Measurements from ENCODE around the gene SLC16A10. TPM values are rescaled to one million over a fixed set of nuclear protein-coding genes. Genes with fewer than 3 reads are reported as not detected.

The SLC16A10 gene
- total RNA-seq, 1 donor from 2014 or later, result 4.8 TPM

DNA sequence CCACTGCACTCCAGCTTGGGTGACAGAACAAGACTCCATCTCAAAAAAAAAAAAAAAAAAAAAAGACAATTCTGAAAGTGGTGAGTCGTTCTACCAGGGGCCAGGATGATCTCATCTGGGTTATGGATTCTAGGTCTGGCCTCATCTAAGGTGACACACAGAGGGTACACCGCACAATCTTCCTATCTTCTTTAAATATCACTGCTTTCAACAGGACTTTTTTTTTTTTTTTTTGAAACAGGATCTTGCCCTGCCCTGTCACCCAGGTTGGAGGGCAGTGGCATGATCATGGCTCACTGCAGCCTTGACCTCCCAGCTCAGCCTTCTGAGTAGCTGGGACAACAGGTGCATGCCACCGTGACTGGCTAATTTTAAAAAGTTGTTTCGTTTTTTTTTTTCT lies 67.7 kb downstream of the SLC16A10 start:
- H2AFZ ChIP-seq (replicated peaks), result no peak overlapping the region
- no peak overlapping the region for H3K27ac Mint-ChIP-seq

GRCh38 chr6:111157412-111157811 lies 70.1 kb downstream of the SLC16A10 start:
- Histone ChIP-seq H3F3A (ENCODE audit: low read depth) (no peaks in the 10 kb centered on the region), H3K9me3 (ENCODE audit: low read depth) (peaks cover 3% of the 10 kb centered on the region), H3K4me1 (no peaks in the 10 kb centered on the region), H3K4me2 (no peak overlapping the region), H3K27me3 (no peaks in the 10 kb centered on the region), H3K27ac (no peak overlapping the region), H3K9ac (no peak overlapping the region), H3K36me3 (no peaks in the 10 kb centered on the region), H2AFZ (replicated peaks) (no peak overlapping the region), H3K4me3 (no peak overlapping the region), H3K79me2 (ENCODE audit: low read depth) (no peaks in the 10 kb centered on the region), H4K20me1 (ENCODE audit: low read depth) (no peaks in the 10 kb centered on the region)
- Mint-ChIP-seq H3K36me3 (peaks cover 2% of the 10 kb centered on the region), H3K4me1 (no peaks in the 10 kb centered on the region), H3K4me3 (no peak overlapping the region), H3K27me3 (ENCODE audit: insufficient read depth, low read depth) (no peaks in the 10 kb centered on the region), H3K9me3 (peaks cover 17% of the 10 kb centered on the region), H3K27ac (no peak overlapping the region)
- TF ChIP-seq, protein P1, sequence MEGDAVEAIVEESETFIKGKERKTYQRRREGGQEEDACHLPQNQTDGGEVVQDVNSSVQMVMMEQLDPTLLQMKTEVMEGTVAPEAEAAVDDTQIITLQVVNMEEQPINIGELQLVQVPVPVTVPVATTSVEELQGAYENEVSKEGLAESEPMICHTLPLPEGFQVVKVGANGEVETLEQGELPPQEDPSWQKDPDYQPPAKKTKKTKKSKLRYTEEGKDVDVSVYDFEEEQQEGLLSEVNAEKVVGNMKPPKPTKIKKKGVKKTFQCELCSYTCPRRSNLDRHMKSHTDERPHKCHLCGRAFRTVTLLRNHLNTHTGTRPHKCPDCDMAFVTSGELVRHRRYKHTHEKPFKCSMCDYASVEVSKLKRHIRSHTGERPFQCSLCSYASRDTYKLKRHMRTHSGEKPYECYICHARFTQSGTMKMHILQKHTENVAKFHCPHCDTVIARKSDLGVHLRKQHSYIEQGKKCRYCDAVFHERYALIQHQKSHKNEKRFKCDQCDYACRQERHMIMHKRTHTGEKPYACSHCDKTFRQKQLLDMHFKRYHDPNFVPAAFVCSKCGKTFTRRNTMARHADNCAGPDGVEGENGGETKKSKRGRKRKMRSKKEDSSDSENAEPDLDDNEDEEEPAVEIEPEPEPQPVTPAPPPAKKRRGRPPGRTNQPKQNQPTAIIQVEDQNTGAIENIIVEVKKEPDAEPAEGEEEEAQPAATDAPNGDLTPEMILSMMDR (IDR thresholded peaks at IDR 0.05), result no peak
- TF ChIP-seq EZH2 (IDR thresholded peaks at IDR 0.05), result no peak
- TF ChIP-seq EZH2phosphoT487 (IDR thresholded peaks at IDR 0.05), result no peak
- no peak for DNase-seq (ENCODE audit: low spot score)

More for the DNA sequence above, 67.7 kb downstream of the SLC16A10 start:
- H3K4me2 ChIP-seq, result no peak overlapping the region
- no peaks in the 10 kb centered on the region for H3F3A ChIP-seq (ENCODE audit: low read depth)
- Mint-ChIP-seq H3K9me3 (peaks cover 5% of the 10 kb centered on the region), H3K27me3 (ENCODE audit: insufficient read depth, low read depth) (no peaks in the 10 kb centered on the region), H3K4me1 (no peaks in the 10 kb centered on the region), H3K4me3 (no peak overlapping the region), H3K36me3 (peaks cover 2% of the 10 kb centered on the region)
- no peaks in the 10 kb centered on the region for H3K79me2 ChIP-seq (ENCODE audit: low read depth)
- H3K4me3 ChIP-seq, result no peak overlapping the region
- DNase-seq (ENCODE audit: low spot score), result no peak
- H3K36me3 ChIP-seq, result no peaks in the 10 kb centered on the region
- H3K4me1 ChIP-seq, result peaks cover 5% of the 10 kb centered on the region
- no peak overlapping the region for H3K9ac ChIP-seq
- TF ChIP-seq EZH2phosphoT487 (IDR thresholded peaks at IDR 0.05) (no peak), EZH2 (IDR thresholded peaks at IDR 0.05) (no peak)
- TF ChIP-seq, protein P1 (IDR thresholded peaks at IDR 0.05), result no peak
- no peaks in the 10 kb centered on the region for H3K27me3 ChIP-seq
- H3K27ac ChIP-seq, result no peak overlapping the region
- H4K20me1 ChIP-seq (ENCODE audit: low read depth), result no peaks in the 10 kb centered on the region
- no peaks in the 10 kb centered on the region for H3K9me3 ChIP-seq (ENCODE audit: low read depth)

DNA sequence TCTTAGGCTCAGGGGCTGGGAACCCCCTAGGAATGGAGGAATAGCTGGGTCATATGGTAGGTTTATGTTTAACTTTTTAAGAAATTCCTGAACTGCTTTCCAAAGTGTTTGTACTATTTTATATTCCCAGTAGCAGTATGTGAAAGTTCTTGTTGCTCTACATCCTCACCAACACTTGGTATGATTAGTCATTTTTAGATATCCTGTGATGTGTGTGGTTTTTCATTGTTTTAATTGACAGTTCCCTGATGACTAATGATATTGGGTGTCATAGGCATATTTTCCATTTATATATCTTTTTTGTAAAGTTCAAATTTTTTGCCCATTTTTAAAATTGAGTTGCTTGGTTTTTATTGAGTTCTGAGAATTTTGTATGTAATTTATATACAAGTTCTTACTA lies 72.3 kb downstream of the SLC16A10 start:
- H2AFZ ChIP-seq (replicated peaks), result no peak overlapping the region
- no peak for DNase-seq (ENCODE audit: low spot score)
- H3K36me3 ChIP-seq, result peaks cover 9% of the 10 kb centered on the region
- no peaks in the 10 kb centered on the region for H3F3A ChIP-seq (ENCODE audit: low read depth)
- Mint-ChIP-seq H3K4me3 (no peak overlapping the region), H3K4me1 (no peaks in the 10 kb centered on the region), H3K27me3 (ENCODE audit: insufficient read depth, low read depth) (no peaks in the 10 kb centered on the region), H3K9me3 (peaks cover 26% of the 10 kb centered on the region), H3K27ac (no peak overlapping the region), H3K36me3 (peaks cover 2% of the 10 kb centered on the region)
- no peak overlapping the region for H3K4me3 ChIP-seq
- H3K9me3 ChIP-seq (ENCODE audit: low read depth), result peaks cover 22% of the 10 kb centered on the region
- H3K27ac ChIP-seq, result no peak overlapping the region
- no peak overlapping the region for H3K4me2 ChIP-seq
- H3K4me1 ChIP-seq, result no peaks in the 10 kb centered on the region
- H4K20me1 ChIP-seq (ENCODE audit: low read depth), result no peaks in the 10 kb centered on the region
- no peaks in the 10 kb centered on the region for H3K79me2 ChIP-seq (ENCODE audit: low read depth)
- TF ChIP-seq EZH2 (IDR thresholded peaks at IDR 0.05) (no peak), EZH2phosphoT487 (IDR thresholded peaks at IDR 0.05) (no peak)
- TF ChIP-seq, protein P1 (IDR thresholded peaks at IDR 0.05), result no peak
- no peaks in the 10 kb centered on the region for H3K27me3 ChIP-seq
- H3K9ac ChIP-seq, result no peak overlapping the region
